ENCODE measurements around the gene TCAP. TPM values are rescaled to one million over a fixed set of nuclear protein-coding genes. Genes with fewer than 3 reads are reported as not detected.

TCAP gene
- total and polyA plus RNA-seq, 10 of the 15 experiments (the other 5 are each of a cell fraction or from before 2014, with no cell fraction given): 0.17 to 1.0 (median 0.36) TPM; not detected in 3

- ATAC-seq (no peak), FAIRE-seq (peak; percentile 49), DNase-seq (ENCODE audit: low read depth, low spot score) (no peak)
- Histone ChIP-seq H3K27ac (ENCODE audit: control insufficient read depth, insufficient read depth) (no peak overlapping the region), H3K9me3 (replicated peaks; ENCODE audit: control insufficient read depth, insufficient read depth, low read length) (no peaks in the 10 kb centered on the region), H3K27me3 (replicated peaks in 1 of 2; ENCODE audit: control insufficient read depth in 2 of 2, insufficient read depth in 2 of 2, low read length in 1 of 2) (no peaks in the 10 kb centered on the region; a peak in 2 of 4 replicates), H3K4me2 (ENCODE audit: control insufficient read depth, insufficient read depth) (no peak overlapping the region), H4K20me1 (ENCODE audit: control insufficient read depth, insufficient read depth) (no peaks in the 10 kb centered on the region), H3K4me3 (no peak overlapping the region), H3K79me2 (ENCODE audit: control insufficient read depth, insufficient read depth, low read length) (no peaks in the 10 kb centered on the region), H3K4me1 (ENCODE audit: control insufficient read depth, insufficient read depth, low read length) (peaks cover 5% of the 10 kb centered on the region), H2AFZ (ENCODE audit: control insufficient read depth, low read depth, low read length) (no peak overlapping the region), H3K36me3 (ENCODE audit: control insufficient read depth in 2 of 2, insufficient read depth in 2 of 2, low read length in 1 of 2) (no peaks in the 10 kb centered on the region), H3K9ac (ENCODE audit: control insufficient read depth, insufficient read depth, low read length) (no peak overlapping the region)
- WGBS (ENCODE audit: insufficient coverage, insufficient replicate concordance, low lambda C conversion rate, missing lambda C conversion rate): 63% methylated on average over 13 of the region's 13 CpGs
- TF ChIP-seq CTCF (IDR thresholded peaks at IDR 0.05 in 2 of 3, conservative IDR thresholded peaks at IDR 0.05 in 1 of 3; ENCODE audit: control insufficient read depth in 2 of 3, extremely low read depth in 1 of 3, insufficient read depth in 1 of 3, low read depth in 3 of 3, low read length in 3 of 3): 0 out of 6 replicates have a peak, but pooled peaks of 1 of the 3 experiments have one; percentile 3
- TF ChIP-seq GATAD2B (conservative IDR thresholded peaks at IDR 0.05; ENCODE audit: low read depth): 0 out of 2 replicates have a peak, but pooled peaks have one; percentile 19
- TF ChIP-seq HCFC1 (IDR thresholded peaks at IDR 0.05; ENCODE audit: low read length): no peak
- in situ Hi-C loops (cut with MboI): no loop called here
- intact Hi-C loops (cut with micrococcal nuclease; ENCODE audit: unreplicated experiment): no loop called here
- ChIA-PET RAD21 (ENCODE audit: unreplicated experiment) (interaction anchor here (1.0 to 5.6 kb wide), 3 partner anchors 69 to 408 kb away, joined by 4 to 54 read pairs (median 12); partner anchors contain the start of gene MIEN1), CTCF (interaction anchor here (0.6 to 8.9 kb wide), 13 partner anchors 18 to 407 kb away, joined by 3 to 225 read pairs (median 5); partner anchors contain the start of genes MIEN1, PGAP3, PNMT and PSMD3), SMC1A (ENCODE audit: uncharacterized antibody, unreplicated experiment) (interaction anchor here (0.7 to 1.7 kb wide), 6 partner anchors 32 to 361 kb away, joined by 3 to 8 read pairs (median 3); partner anchors contain the start of gene PSMD3), POLR2A (no interaction called here)
- no TSS peak for BruUV-seq (replicated peaks)
These were observed 46.0 kb upstream of the TCAP start for GRCh38 chr17:39618956-39619785.
